ENCODE results near the gene DDX23.
"Not testable (repeated sequence)": the region's sequence is repeated elsewhere in the genome, so short reads cannot be mapped to it uniquely, and the experiment has no call there.

Gene DDX23

GRCh38 chr12:48863291-48863690 lies 11.3 kb upstream of the DDX23 start:
- H3K9me3 ChIP-seq (ENCODE audit: severe bottlenecking), result no peaks in the 10 kb centered on the region
- no peak for TF ChIP-seq CTCF (IDR thresholded peaks at IDR 0.05; ENCODE audit: poor library complexity, severe bottlenecking)
- no peak overlapping the region for H3K4me3 ChIP-seq (ENCODE audit: severe bottlenecking)
- no peak overlapping the region for H3K27ac ChIP-seq (ENCODE audit: poor library complexity, severe bottlenecking)
- H3K36me3 ChIP-seq (ENCODE audit: low read depth), result no peaks in the 10 kb centered on the region
- ATAC-seq (ENCODE audit: low read depth), result no peak
- H3K27me3 ChIP-seq (ENCODE audit: insufficient read depth, poor library complexity, severe bottlenecking), result no peaks in the 10 kb centered on the region
- H3K4me1 ChIP-seq (ENCODE audit: insufficient read depth, poor library complexity, severe bottlenecking), result peaks cover 9% of the 10 kb centered on the region
- DNase-seq (ENCODE audit: low spot score), result no peak

- no peak overlapping the region for H3K4me3 ChIP-seq (ENCODE audit: severe bottlenecking)
- no peak for TF ChIP-seq CTCF (IDR thresholded peaks at IDR 0.05; ENCODE audit: poor library complexity, severe bottlenecking)
- H3K9me3 ChIP-seq (ENCODE audit: severe bottlenecking), result no peaks in the 10 kb centered on the region
- H3K36me3 ChIP-seq (ENCODE audit: low read depth), result no peaks in the 10 kb centered on the region
- H3K4me1 ChIP-seq (ENCODE audit: insufficient read depth, poor library complexity, severe bottlenecking), result peaks cover 9% of the 10 kb centered on the region
- H3K27me3 ChIP-seq (ENCODE audit: insufficient read depth, poor library complexity, severe bottlenecking), result no peaks in the 10 kb centered on the region
- ATAC-seq (ENCODE audit: low read depth), result no peak
- H3K27ac ChIP-seq (ENCODE audit: poor library complexity, severe bottlenecking), result no peak overlapping the region
- no peak for DNase-seq (ENCODE audit: low spot score)
Observed at GRCh38 chr12:48862760-48863159, 10.8 kb upstream of the DDX23 start.

GRCh38 chr12:48861111-48861510 lies 9.1 kb upstream of the DDX23 start:
- H3K27ac ChIP-seq (ENCODE audit: poor library complexity, severe bottlenecking), result no peak overlapping the region
- peaks cover 3% of the 10 kb centered on the region for H3K4me1 ChIP-seq (ENCODE audit: insufficient read depth, poor library complexity, severe bottlenecking)
- H3K36me3 ChIP-seq (ENCODE audit: low read depth), result no peaks in the 10 kb centered on the region
- no peak for TF ChIP-seq CTCF (IDR thresholded peaks at IDR 0.05; ENCODE audit: poor library complexity, severe bottlenecking)
- no peaks in the 10 kb centered on the region for H3K9me3 ChIP-seq (ENCODE audit: severe bottlenecking)
- no peaks in the 10 kb centered on the region for H3K27me3 ChIP-seq (ENCODE audit: insufficient read depth, poor library complexity, severe bottlenecking)
- ATAC-seq (ENCODE audit: low read depth) (no peak), DNase-seq (ENCODE audit: low spot score) (no peak)
- no peak overlapping the region for H3K4me3 ChIP-seq (ENCODE audit: severe bottlenecking)

- H3K4me1 ChIP-seq (ENCODE audit: insufficient read depth, poor library complexity, severe bottlenecking); ATAC-seq (ENCODE audit: low read depth); H3K36me3 ChIP-seq (ENCODE audit: low read depth); H3K9me3 ChIP-seq (ENCODE audit: severe bottlenecking); DNase-seq (ENCODE audit: low spot score); H3K27ac ChIP-seq (ENCODE audit: poor library complexity, severe bottlenecking); H3K27me3 ChIP-seq (ENCODE audit: insufficient read depth, poor library complexity, severe bottlenecking); H3K4me3 ChIP-seq (ENCODE audit: severe bottlenecking): not testable (repeated sequence)
Observed at GRCh38 chr12:48860236-48860635, 8.3 kb upstream of the DDX23 start.

GRCh38 chr12:48859607-48860006 lies 7.6 kb upstream of the DDX23 start:
- DNase-seq (ENCODE audit: low spot score) (no peak), ATAC-seq (ENCODE audit: low read depth) (no peak)
- no peak overlapping the region for H3K4me3 ChIP-seq (ENCODE audit: severe bottlenecking)
- no peak for TF ChIP-seq CTCF (IDR thresholded peaks at IDR 0.05; ENCODE audit: poor library complexity, severe bottlenecking)
- H3K4me1 ChIP-seq (ENCODE audit: insufficient read depth, poor library complexity, severe bottlenecking), result no peaks in the 10 kb centered on the region
- no peaks in the 10 kb centered on the region for H3K27me3 ChIP-seq (ENCODE audit: insufficient read depth, poor library complexity, severe bottlenecking)
- no peaks in the 10 kb centered on the region for H3K9me3 ChIP-seq (ENCODE audit: severe bottlenecking)
- no peaks in the 10 kb centered on the region for H3K36me3 ChIP-seq (ENCODE audit: low read depth)
- no peak overlapping the region for H3K27ac ChIP-seq (ENCODE audit: poor library complexity, severe bottlenecking)

Measured in RWPE2 (cell line).